ENCODE results near the gene SLX4.
"Not testable (repeated sequence)": the region's sequence is repeated elsewhere in the genome, so short reads cannot be mapped to it uniquely, and the experiment has no call there.

Gene SLX4, protein sequence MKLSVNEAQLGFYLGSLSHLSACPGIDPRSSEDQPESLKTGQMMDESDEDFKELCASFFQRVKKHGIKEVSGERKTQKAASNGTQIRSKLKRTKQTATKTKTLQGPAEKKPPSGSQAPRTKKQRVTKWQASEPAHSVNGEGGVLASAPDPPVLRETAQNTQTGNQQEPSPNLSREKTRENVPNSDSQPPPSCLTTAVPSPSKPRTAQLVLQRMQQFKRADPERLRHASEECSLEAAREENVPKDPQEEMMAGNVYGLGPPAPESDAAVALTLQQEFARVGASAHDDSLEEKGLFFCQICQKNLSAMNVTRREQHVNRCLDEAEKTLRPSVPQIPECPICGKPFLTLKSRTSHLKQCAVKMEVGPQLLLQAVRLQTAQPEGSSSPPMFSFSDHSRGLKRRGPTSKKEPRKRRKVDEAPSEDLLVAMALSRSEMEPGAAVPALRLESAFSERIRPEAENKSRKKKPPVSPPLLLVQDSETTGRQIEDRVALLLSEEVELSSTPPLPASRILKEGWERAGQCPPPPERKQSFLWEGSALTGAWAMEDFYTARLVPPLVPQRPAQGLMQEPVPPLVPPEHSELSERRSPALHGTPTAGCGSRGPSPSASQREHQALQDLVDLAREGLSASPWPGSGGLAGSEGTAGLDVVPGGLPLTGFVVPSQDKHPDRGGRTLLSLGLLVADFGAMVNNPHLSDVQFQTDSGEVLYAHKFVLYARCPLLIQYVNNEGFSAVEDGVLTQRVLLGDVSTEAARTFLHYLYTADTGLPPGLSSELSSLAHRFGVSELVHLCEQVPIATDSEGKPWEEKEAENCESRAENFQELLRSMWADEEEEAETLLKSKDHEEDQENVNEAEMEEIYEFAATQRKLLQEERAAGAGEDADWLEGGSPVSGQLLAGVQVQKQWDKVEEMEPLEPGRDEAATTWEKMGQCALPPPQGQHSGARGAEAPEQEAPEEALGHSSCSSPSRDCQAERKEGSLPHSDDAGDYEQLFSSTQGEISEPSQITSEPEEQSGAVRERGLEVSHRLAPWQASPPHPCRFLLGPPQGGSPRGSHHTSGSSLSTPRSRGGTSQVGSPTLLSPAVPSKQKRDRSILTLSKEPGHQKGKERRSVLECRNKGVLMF (N-terminal part only)

DNA sequence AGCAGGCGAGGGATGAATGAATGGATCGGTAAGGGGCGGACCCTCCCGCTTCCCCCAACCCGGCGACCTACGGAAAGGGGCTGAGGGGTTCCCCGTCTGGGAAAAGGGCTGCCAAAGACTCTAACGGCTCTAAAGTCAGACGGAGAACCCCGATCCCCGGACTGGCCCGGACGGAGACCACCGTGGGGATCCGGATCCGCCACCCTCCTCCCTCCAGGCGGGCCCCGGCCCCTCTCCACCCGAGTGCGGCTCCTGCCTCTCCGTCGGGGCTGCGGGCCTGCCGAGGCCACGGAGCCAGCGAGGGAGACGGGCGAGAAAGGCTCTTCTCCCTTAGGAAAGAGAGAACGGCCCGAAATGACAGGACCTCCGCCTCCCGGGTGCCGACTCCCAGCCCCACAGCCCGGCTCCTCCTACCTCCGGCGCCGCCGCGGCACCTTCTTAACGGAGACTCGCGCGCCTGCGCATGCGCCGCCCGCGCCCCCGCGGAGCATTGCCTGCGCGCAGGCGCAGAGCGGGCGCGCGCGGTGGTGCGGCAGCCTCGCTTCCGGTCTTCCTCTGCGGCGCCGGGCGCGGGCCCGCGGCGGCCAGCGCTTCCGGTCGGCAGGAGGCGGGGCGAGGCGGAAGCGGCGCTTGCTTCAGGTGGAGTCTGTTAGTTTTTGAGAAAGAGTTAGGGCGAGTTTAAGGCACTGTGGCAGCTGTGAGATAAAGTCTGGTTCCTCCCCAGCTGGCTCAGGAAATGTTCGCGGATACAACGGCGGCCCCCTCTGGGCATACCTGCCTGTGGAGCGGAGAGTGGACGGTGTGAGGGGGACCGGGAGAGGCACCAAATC, at the start of gene SLX4:
TSS of gene SLX4 (minus strand) at position 461 of the 830 bp plus-strand sequence. CDS start 2,642 bp downstream, outside the sequence.
- peak; percentile 65 to 86 for DNase-seq (ENCODE audit: extremely low read depth in 1 of 2, low read depth in 1 of 2)

DNA sequence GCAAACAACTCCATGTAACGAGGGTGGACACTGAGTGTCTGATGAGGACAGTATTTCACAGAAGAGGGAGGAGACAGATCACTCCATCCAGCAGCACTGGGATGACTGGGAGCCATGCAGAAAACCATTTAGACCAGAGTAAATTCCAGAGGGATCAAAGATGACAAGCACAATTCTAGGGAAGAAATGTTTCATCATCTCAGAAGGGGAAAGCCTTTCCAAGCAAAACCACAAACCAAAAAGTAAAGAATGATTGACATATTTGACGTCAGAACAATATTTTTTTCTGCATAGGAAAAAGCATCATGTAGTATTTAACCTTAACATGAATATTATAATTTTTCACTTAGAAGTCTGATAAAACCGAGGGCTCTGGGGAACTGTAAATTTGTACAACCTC, 47.8 kb upstream of the SLX4 start:
- DNase-seq (ENCODE audit: extremely low read depth in 1 of 2, low read depth in 1 of 2) = no peak

DNA sequence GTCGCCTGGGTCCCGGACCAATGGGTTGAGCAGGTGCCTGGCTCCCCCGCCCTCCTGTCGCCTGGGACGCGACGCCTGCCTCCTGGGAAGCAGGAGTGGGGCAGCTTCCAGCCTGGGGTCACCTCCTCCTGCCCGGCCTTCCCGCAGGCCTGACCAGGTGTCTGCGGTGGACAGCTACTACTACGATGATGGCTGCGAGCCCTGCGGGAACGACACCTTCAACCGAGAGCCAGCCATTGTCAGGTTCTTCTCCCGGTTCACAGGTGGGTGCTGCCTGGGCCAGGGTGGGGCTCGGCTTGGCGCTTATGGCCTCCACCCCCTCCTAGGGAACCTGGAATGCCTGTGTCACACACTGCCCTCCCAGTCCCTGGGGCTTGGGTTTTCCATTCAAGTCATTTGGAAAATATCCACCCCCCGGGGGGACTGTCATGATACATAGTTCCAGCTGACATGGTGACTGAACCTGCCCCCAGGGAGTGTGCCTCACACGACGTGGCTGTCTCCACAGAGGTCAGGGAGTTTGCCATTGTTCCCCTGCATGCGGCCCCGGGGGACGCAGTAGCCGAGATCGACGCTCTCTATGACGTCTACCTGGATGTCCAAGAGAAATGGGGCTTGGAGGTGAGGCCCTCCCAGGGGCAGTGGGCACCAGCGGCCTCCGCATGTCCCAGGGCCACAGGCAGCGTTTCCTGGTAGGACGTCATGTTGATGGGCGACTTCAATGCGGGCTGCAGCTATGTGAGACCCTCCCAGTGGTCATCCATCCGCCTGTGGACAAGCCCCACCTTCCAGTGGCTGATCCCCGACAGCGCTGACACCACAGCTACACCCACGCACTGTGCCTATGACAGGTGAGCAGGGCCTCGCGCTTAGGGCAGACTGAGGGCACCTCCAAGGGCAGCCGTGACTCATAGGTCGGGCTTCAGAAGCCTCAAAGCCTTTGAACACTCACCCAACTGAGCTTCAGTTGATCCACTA, 45.4 kb upstream of the SLX4 start:
- no peak for DNase-seq (ENCODE audit: extremely low read depth in 1 of 2, low read depth in 1 of 2)

DNA sequence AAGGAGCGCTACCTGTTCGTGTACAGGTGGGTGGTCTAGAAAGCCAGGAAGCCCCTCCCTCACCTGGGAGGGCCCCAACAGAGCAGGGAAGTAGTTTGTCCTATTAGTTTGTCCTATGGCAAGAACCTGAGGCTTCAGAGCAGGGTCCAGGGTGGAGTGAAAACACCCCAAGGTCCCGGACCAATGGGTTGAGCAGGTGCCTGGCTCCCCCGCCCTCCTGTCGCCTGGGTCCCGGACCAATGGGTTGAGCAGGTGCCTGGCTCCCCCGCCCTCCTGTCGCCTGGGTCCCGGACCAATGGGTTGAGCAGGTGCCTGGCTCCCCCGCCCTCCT, 44.7 kb upstream of the SLX4 start:
- DNase-seq (ENCODE audit: extremely low read depth in 1 of 2, low read depth in 1 of 2) = not testable (repeated sequence)

DNA sequence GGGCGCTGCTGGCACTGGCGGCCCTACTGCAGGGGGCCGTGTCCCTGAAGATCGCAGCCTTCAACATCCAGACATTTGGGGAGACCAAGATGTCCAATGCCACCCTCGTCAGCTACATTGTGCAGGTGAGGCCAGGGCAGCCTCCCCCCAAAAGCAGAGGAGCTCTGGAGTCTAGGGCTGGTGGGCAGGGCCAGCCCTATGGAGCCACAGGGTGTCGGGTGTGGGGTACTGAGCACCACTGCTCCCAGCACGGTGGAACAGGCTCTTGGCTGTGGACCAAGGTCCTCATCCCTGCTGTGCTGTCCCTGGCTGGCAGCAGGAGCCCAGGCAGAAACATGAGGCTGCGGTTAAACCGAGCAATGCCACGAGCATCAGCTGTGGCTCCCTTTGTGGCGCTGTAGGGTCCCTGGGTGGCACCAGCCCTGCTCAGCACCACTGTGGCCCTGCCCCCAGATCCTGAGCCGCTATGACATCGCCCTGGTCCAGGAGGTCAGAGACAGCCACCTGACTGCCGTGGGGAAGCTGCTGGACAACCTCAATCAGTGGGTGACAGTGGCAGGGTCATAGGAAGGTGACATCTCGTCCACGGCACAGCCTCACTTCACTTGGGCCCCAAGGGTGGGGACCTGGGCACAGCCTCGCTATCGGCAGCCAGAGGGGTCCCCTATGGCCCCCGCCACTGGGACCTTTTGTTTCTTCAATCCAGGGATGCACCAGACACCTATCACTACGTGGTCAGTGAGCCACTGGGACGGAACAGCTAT, 44.2 kb upstream of the SLX4 start:
- no peak for DNase-seq (ENCODE audit: extremely low read depth in 1 of 2, low read depth in 1 of 2)

DNA sequence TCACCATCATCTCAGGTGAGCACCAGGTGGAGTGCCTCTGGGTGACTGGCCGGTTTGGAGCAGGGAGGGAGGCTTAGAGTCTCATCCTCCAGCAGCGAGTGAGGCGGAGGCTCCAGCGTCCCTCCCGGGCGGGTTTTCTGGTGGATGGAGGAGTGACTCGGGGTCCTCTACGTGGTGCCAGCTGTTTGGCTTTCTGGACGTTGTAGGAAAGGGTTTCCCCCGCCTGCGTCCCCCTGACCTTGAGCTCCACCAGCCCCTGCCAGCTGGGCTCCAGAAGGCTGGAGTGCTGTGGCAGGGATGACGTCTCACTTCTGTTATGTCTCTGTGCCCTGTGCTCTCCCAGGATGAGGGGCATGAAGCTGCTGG, 43.6 kb upstream of the SLX4 start:
- no peak for DNase-seq (ENCODE audit: extremely low read depth in 1 of 2, low read depth in 1 of 2)

DNA sequence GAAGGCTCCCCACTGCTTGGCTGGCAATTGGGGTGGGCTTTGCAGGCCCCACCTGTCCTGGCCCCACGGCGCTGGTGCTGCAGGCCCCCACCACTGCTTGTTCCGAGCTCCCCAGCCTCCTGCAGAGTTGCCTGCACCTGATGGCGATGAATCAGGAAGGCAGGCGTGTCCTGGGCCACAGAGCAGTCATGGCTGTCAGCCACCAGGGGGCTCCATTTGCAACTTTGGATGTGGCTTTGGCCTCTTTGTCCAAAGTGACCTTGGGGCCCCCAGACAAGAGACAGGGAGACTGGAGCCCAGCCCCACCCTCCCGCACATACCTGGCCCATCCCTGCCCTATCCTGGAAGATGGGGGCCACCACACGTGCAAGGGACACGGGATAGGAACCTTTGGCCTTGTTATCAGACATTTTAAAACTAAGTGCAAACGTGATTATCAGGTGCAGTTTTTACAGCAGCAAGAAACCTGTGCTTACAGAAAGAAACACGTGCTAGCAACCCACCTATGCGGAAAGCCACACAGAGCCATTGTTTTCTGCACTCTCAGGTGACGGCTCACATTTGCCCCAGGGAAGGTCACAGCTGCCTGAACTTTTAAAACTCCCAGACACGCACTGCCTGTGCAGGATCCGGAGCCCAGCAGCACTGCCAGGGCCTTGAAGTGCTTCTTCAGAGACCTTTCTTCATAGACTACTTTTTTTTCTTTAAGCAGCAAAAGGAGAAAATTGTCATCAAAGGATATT, 43.0 kb upstream of the SLX4 start, which contains the start of gene DNASE1:
TSS of gene DNASE1 (plus strand) at position 443 of the 743 bp plus-strand sequence. CDS start 683 bp downstream, outside the sequence.
- peak; percentile 4 to 23 for DNase-seq (ENCODE audit: extremely low read depth in 1 of 2, low read depth in 1 of 2)

DNA sequence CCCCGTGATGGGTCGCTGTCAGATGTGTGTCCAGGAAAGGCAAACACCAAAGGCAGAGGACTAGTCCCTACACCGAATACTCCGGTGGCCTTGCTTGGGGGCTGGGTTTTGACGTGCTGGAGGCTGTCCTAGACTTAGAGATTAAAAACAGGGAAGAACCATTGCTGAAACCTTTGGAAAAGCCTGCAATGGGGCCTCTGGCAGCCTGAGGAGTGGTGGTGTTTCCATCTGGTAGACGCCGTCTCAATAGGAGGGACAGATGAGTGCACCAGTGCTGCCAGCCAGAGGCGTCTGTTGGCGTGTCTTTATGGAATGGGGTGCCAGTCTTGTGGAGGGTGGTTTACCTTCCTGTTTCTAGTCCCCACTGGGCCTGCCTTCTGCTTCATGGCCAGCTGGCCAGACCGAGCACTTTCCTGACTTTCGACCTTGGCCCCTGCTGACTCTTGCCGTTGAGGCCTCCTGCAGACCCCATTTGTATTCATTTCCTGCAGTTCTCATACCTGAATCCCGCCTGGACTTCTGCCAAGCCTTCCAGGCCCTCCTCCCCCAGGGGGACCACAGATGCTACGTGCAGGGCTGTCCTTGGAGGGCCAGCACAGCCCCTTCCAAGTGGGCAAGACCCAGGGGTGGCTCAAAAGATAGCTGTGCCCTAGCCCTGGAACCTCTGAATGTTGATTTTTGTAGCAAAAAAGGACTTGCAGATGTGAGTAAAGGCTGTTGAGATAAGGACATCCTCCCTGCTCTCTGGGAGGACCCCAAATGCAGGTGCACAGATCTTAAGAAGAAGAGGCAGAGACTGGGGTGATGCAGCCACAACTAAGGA, 41.2 kb upstream of the SLX4 start:
- no peak for DNase-seq (ENCODE audit: extremely low read depth in 1 of 2, low read depth in 1 of 2)

DNA sequence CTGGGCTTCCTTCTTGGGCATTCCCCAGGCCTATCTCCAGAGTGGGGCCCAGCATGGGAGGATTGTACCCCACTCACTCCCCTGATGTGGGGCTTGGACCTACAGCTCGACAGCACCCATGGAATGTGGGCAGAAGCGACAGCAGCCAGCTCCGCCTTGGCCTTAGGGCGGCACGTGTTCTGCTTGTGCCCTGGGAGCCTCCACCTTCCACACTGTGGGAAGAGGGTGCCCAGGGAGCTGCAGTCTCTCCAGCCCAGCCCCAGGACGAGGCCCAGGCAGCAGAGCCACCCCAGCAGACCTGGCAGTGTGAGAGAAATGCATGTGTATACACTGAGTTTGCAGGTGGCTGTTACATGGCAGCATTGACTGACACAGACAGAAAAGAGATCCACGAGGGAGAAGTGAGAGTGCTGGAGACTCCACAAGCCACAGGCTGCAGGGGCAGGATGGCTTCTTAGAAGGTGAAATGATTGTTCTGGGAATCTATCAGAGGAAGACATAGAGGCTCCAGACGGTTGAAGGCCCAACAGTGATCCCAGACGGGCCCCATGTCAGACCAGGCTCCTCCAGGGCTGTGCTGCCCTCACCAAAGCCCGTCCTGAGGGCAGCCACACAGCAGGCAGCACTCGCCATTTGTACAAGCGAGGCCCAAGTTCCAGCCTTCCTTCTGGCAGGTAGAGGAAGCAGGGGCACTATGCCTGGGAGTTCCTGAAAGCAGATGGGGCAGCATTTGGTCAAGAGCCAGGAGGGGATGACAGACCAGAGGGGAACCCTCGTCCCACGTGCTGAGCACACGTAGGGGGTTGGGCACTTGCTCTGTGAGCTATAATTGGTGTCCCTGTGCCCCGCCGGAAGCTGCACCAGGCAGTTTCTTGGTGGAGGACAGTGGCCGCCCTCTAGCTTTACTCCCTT, 40.3 kb upstream of the SLX4 start:
- DNase-seq (ENCODE audit: extremely low read depth in 1 of 2, low read depth in 1 of 2) = no peak

DNA sequence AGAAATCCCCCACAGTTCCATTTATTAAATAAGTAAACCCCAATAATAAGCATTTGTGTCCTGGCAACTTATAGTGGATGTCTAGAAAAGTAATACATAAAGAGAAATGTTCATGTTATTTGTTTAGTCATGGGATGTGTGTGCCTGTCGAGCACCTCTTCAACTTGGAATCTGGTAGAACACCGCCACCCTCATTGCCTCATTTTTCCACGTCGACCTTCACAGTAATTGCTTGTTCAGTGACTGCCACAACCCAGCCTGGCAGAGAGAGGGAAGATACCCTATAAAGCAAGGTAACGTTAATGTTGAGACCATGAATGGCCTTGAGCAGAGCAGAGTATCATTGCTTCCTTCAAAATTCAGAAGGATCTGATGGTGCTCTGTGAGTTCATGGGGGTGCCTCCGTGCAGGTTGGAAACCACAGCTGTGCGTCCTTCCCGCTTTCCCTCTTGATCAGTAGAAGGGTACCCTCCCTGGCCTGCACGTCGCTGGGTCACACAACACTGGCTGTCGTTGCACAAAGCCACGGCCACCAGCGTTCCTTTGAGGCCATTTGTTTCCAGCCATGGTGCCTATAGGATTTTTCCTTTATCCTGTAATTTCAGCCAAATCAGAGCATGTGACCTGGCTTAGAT, 39.3 kb upstream of the SLX4 start:
- DNase-seq (ENCODE audit: extremely low read depth in 1 of 2, low read depth in 1 of 2) = no peak

DNA sequence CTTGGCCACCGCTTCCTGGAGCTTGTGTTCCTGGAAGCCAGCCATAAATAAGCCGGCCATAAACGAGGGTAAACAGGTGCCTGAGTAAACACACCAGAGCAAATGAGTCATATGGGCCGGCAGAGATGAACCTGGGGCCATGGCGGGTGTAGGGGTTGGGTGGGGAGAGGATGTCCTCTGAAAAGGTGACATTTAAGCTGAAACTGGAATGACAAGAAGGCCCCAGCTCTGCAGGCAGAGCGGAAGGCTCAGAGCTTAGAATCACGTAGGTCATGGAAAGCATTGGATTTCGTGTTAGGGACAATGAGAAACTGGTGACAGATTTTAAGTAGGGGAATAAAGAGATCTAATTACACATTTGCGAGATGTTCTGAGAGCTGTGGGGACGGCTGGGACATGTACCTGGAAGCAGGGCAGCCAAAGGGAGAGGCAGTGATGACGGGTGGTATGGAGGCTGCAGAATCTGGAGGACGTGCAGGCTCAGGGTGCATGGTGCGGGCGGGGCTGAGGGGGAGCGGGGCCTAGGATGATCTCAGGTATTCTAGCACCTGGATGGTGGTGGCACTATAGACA, 35.0 kb upstream of the SLX4 start:
- DNase-seq (ENCODE audit: extremely low read depth in 1 of 2, low read depth in 1 of 2) = no peak

DNA sequence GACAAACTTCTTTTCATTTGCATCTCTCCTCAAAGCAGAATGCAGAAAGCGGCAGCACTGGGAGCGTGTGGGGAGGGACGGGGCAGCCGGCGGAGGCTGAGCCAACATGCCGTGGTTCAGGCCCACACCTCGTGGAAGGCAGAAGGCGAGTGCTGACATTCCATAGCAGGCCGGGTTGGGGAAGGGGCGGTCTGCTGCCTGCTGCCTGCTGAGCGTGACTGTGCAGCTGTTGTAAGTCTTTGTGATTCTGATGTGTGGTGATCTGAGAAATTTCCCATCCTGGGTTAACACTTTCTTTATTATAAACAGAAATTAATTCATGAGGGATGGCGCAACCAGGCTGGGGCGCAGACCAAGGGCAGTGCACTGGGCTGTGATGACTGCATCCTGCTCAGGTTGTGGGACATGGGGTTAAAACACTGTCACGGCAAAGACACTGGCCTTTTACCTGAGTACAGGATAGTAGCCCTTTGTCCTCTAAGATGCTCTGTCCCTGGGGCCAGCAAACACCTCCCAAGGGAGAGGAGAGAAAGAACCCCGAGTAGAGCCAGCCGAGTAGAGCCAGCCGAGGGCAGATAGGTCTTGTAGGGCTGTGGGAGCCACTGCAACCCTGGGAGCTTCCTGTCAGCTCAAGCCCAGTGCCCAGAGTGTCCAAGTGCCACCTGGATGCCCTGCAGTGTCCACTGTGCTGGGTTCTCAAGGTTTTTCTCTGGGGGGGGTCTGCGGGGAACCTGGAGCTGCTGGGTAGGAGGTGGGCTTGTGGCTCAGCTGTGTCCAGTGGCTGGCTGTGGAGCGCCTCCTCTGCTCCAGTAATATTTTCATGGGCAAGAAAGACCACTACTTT, 34.3 kb upstream of the SLX4 start:
- DNase-seq (ENCODE audit: extremely low read depth in 1 of 2, low read depth in 1 of 2) = no peak

DNA sequence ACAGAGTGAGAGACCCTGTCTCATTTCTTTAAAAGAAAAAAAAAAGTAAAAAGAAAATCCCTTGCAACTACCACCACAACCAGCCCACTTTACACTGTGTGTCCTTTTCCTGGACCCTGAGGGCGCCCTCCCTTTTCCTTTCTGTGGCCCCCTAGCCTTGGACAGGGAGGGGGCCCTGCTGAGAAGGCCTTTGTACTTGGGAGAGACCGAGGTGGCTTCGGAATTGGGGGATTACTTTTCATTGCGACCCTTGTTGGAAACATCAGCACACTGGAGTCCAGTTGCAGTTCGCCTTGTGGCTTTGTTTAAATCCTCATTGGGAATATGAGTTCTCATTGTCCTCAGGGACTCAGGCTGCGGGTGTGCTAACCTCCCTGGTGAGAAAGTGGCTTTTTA, 33.7 kb upstream of the SLX4 start:
- no peak for DNase-seq (ENCODE audit: extremely low read depth in 1 of 2, low read depth in 1 of 2)

DNA sequence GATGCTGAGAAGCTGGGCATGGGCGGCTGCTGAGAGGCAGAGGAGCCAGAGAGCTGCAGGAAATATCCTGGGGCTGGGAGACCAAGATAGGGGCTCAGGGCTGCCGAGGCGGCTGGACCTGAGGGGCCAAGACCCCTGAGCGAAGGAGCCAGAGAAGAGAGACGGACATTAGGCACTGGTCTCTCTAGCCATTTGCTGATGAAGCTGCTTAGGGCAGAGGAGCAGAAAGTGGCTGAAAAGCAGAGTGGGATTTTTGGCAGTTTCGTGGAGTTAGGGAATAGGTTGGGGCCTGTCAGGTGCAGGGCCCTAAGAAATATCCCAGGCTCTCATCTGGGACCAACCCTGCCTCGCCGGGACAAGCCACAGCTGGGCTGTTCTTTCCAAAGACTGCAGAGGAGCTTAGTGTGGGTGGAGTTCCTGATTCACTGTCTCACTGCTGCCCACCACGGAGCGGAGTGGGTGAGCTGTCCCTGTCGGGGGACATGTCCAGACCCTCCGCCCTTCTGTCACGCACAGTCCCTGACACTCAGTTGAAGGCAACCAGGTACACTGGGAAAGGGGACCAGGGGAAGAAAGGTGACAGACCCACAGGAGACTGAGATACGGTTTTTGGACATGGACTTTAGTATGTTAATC, 31.8 kb upstream of the SLX4 start:
- no peak for DNase-seq (ENCODE audit: extremely low read depth in 1 of 2, low read depth in 1 of 2)

All from activated CD8-positive, alpha-beta memory T cell treated with anti-CD3 and anti-CD28 coated beads for 1 hour (primary cell).